Stimulated activated CD8-positive, alpha-beta memory T cell treated with anti-CD3 and anti-CD28 coated beads, Interleukin-7, amount 100 ng/mL, for 24 hours (primary cell): ENCODE data around the gene CEP350.

ENCODE experiments used
- DNase-seq: peaks from one replicate; pipeline ENCODE4 v3.0.0-alpha.2; 2020; ENCODE audit warnings: low read depth

The CEP350 gene

DNA sequence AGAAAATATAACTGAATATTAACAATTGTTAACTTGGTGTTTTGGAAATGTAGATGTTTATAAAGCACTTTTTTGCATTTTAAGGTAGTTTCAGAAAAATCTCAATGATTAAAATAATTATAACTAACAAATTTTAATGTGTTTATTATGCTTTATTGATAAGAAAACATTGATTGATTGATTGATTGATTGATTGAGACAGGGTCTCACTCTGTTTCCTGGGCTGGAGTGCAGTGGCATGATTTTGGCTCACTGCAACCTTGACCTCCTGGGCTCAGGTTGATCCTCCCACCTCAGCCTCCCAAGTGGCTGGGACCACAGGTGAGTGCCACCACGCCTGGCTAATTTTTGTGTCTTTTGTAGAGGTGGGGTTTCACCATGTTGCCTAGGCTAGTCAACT lies 106.4 kb downstream of the CEP350 start:
- DNase-seq: no peak

DNA sequence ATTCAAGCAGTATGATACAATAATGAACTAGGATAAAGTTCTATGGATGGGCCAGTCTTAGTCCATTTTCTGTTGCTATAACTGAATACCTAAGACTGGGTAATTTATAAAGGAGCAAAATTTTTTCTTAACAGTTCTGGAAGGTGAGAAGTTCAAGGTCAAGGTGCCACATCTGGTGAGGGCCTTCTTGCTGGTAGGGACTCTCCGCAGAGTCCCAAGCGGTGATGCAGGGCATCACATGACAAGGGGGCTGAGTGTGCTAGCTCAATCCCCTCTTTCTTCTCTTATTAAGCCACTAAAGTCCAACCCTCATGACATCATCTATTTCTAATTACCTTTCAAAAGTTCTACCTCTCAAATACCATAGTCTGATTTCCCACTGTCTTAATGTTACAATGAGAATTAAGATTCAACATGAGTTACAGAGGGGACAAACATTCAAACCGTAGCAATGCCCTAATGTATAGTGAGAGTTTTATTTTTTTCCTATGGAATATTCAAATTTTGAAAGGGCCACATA lies 107.9 kb downstream of the CEP350 start:
- no peak for DNase-seq

DNA sequence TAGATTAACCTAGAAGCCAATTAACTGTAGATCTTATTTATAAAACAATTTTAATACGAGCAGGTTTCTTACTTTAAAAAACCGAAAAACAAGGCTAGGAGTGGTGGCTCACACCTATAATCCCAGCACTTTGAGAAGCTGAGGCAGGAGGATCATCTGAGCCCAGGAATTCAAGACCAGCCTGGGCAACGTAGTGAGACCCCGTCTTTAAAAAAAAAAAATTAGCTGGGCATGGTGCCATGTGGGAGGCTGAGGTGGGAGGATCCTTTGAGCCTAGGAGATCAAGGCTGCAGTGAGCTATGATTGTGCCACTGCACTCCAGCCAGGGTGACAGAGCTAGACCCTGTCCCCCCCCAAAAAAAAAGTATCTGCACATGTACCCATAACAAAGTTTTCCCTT lies 110.8 kb downstream of the CEP350 start:
- no peak for DNase-seq

DNA sequence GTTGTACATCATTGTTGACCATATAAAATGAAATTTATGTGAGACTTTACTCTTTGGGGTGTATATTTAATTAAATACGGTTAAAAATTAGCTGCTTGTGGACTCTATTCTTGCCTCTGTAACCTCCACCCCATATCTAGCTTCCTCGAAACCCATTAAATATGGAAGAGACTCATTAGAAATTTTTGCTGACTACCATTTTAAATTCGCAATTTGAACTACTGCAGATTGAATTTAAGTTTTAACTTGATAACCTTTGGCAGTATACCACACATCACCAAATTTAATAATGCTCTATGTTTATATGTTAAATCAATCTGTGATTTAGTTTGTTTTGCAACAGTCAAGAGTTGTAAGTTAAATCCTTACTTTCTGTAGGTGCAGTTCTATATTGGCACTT lies 111.5 kb downstream of the CEP350 start:
- no peak for DNase-seq

DNA sequence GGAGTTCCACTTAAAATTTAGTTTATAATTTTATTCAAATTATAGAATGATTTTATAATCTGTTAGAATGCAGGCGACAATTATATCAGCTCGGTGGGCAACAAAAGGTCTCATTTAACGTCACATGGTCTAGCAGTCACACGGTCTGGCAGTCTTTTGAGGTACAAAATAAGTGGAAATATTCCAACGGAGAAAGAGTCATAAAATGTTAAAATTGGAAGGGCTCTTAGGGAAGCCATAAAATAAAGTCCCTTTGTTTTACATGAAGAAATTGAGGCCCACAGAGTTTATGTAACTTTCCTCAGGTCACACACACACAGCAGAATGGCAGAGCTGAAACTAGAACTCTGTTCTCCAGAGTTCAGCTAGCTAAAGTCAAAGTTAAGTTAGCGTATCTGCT lies 115.7 kb downstream of the CEP350 start:
- no peak for DNase-seq

DNA sequence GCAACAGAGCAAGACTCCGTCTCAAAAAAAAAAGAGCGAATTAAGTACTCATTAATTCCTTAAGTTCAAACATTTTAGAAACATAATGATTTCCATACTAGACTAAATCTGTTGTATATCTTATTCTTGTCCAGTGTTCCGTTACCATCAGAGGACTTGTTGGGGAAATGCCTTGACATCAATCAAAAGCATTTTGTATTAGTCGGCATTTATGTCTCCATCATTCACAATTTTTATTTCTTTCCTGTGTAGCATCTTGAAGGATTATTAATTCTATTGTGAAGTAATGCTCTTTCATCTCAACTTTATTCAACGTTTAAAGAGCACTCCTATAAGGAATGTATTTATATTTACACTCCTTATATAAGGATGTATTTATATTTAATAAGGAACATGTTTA lies 117.1 kb downstream of the CEP350 start:
- no peak for DNase-seq

DNA sequence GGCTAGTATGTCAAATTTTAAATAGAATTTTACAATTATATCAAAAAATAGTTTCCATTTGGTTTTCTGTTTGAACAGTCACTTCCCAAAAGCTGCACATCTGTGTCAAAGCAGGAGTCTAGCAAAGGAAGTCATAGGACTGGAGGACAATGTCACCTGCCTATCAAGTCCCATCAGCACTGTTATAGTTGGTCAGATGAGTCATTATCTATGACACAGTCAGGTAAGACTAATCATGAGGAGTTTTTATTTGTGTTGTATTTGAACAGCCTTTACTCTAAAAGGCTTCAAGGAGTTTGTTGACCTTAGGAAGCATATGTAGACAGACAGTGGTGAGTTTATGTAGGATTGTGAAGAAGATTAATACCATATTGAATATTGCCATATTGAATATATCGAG lies 125.8 kb downstream of the CEP350 start:
- DNase-seq: no peak

DNA sequence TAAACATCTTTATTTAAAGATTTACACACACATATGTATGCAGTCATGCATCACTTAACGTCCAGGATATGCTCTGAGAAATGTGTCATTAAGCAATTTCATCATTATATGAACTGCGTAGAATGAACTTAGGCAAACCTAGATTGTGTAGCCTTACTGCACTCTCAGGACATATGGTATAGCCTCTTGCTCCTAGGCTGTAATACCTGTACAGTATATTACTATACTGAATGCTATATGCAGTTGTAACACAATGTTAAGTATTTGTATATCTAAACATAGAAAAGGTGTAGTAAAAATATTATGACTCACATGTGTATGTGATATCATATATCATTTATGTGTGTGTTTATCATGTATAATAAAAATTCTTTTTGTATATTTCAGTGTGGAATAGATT lies 126.9 kb downstream of the CEP350 start:
- no peak for DNase-seq

DNA sequence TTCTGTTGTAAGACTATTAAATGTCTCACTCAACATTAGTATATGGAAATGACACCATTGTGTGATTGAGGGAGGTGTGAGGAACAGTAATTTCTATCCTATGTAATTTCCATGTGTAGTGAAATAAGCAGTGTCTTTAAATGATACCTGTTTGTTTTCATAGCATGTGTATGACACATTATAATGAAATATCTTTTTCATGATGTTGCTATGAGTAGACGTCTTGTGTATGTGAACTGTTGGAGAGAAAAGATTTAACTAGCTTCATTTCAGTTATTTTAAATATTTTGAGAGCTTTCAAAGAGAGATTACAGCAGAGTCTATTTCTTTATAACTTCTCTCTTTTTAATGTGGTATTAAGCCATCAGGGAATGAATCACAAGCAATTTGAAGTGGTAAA lies 128.6 kb downstream of the CEP350 start:
- no peak for DNase-seq

DNA sequence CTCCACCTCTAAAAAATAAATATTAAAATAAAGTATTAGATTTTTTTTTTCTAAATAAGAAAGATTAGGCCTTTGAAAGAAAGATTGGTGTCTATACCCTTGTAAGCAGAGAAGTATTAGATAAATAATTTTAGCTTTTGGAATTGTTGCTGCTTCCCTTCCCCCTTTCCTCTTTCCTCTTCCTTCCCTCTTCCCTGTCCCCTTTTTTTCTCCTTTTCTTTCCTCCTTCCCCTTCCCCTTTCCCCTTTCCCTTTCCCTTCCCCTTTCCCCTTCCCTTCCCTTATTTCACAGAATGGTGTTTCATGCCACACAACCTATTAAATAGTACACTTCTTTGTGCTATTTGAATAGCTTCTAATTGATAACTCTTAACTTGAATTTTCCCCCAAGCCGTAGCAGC lies 130.3 kb downstream of the CEP350 start:
- no peak for DNase-seq

DNA sequence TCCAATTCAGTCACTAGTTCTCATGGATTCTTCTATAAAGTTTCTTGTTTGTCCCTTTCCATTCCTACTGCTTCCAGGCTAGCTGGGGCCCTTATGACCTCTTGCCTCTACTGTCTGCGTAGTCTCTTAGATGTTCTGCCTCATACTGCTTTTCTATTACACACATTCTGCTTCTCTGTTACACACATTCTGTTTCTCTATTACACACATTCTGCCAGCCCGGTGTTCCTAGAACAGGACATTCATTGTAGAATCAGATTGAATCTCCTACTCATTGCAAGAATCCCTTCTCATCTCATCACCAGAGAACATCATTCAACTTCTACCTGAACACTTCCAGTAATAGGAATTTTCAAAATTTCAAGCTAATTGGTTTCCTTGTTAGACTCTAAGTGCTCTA lies 130.7 kb downstream of the CEP350 start:
- DNase-seq: no peak

DNA sequence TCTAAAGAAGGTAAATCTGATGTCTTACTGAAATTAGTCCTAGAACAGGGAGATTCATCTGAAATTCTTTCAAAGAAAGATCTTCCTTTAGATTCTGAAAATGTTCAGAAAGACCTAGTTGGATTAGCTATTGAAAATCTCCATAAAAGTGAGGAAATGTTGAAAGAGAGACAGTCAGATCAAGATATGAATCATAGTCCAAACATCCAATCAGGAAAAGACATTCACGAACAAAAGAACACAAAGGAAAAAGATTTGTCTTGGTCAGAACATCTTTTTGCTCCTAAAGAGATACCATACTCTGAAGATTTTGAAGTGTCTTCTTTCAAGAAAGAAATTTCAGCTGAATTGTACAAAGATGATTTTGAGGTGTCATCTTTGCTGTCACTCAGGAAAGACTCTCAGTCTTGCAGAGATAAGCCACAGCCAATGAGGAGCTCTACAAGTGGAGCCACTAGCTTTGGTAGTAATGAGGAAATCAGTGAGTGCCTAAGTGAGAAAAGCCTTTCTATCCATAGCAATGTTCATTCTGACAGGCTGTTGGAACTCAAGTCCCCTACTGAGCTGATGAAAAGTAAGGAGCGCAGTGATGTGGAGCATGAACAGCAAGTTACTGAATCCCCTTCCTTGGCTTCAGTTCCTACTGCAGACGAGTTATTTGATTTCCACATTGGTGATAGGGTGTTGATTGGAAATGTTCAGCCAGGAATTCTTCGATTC lies 138.5 kb downstream of the CEP350 start:
- no peak for DNase-seq

DNA sequence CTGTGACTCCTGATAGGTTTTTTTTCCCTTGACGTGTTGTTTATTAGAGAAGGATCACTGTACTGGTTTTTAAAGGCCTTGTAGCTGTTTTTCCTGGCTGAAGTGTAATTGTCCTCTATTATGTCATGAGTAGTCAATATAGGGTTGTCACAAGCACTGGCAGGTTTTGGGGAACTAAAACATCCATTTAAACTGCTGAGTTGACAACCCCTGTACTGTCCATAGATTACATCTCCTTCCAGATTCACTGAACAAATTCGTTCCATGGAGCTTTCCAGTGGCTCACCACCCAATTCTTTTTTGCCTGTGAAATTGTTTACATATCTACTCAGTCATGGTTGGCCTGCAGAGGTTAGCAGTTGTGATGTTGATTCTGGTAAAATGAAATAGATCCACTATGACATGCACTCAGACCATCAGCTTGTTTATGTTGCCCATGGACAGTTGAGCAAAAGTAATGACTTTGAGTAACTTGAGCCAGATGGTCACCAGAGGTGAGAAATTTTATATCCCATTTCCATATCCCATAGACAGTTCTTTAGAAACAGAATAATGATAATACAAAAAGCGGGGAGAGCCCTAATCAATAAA lies 140.2 kb downstream of the CEP350 start:
- DNase-seq: no peak

DNA sequence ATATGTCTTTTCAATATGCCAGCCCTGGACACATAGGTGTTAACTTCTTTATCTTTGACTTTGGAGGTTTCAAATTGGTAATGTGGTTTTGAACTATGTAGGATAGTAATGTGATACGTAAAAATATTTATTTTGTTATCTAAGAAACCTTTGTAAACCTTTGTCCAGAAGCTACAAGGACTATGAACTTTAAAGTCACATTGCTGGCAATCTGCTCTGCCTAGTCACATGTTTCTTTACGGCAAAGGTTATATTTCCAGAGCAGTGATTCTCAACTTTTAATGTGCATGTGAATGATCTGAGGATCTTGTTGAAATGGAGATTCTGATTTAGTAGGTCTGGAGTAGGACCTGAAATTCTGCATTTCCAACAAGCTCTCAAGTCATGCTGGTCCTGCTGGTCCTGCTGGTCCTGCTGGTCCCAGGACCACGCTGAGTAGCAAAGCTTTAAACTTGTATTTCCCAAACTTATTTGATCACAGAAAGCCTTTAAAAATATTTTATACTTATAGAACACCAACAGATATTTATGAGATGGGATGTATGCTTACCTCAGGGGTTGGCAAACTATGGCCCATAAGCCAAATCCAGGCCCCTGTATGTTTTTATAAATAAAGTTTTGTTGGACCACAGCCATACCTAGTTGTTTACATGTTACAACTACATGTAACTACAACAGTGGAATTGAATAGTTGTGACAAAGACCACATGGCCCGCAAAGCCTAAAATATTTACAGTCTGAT lies 142.1 kb downstream of the CEP350 start:
- no peak for DNase-seq

DNA sequence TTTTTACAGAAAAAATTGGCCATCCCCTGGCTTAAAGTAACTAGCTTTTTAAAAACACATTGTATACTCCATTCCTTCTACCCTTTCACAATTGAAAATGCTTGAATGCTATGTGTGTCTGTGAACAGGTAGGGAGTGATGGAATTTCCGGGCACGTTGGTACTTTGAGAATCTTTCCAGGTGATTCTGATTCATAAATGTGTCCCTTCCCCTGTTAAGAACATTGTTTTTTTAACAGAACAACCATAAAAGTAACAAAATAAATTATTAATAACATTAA lies 142.7 kb downstream of the CEP350 start:
- no peak for DNase-seq

DNA sequence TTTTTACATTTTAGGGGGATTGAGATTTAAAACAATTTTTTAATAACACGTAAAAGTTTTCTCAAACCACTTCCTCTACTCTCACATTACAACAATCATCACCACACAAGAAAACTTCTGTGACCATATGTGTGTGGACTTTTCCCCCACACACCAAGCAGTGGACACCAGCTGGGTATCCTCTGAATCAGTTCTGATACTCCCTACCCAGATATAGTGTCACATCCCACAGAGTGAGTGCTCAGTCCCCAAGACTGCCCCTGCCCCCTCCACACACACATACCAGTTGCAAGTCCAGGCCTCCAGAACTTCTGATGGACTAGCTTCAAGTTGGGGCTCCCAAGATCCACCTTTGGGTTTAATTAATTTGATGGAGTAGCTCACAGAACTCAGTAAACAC lies 146.8 kb downstream of the CEP350 start:
- DNase-seq: no peak

DNA sequence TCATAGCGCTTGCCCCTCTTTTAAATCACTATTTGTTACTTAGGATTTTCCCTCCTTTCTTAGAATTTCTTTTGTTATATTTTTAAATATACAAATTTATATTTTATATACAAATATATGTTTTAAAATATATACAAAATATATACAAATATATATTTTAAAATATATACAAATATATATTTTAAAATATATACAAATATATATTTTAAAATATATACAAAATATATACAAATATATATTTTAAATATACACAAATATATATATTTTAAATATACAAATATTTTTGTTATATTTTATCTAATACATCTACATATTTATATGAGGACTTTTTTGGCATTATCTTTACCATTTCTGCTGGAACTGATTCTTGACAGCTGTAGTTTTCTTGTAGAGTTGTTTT lies 149.2 kb downstream of the CEP350 start:
- no peak for DNase-seq

DNA sequence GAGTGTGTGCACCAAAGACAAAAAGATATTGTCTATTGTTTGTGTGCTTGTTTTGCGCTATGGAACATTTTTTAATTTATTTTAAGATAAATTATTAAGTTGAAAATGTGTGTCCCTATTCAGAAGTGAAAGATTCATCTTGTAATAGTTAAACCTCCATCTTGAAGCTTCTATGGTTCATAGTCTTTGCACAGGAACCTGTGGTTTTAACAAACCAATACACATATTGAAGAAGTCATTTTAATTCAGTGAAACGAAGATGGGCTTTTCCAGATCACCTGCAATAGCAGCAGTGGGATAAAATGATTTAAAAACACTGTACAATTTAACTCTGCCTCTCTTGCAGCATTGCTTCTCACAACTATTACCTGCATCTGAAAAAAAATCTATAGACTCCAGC lies 157.5 kb downstream of the CEP350 start:
- DNase-seq: no peak

DNA sequence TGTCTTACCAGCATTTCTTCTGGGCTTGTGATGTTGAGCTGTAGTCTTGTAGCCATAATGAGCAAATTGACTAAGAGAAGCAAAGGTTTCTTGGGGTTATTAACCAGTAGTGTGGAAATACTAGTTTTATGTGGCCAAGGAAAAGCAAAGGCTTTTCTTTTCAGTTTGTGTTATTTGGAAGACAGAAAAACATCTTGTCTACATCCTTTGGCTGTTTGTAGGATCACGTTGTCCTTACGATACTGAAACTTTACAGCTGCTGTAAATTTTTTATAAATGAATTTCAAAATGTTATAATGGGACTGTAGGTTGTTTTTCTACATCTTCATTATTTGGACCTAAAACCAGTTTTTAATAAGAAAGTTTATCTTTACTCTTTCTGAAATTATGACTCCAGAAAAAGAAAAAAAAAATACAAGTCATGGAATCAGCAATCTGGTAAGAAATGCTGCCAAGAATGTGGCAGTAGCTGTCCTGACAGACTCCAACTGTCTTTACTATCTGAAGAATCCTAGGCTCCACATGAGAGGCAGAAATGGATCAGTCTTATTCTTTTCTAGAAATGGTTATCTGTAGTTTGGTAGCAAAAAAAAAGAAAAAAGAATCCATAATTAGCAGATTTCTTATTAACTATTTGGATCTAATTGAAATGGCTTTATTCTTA lies 158.5 kb downstream of the CEP350 start:
- no peak for DNase-seq

DNA sequence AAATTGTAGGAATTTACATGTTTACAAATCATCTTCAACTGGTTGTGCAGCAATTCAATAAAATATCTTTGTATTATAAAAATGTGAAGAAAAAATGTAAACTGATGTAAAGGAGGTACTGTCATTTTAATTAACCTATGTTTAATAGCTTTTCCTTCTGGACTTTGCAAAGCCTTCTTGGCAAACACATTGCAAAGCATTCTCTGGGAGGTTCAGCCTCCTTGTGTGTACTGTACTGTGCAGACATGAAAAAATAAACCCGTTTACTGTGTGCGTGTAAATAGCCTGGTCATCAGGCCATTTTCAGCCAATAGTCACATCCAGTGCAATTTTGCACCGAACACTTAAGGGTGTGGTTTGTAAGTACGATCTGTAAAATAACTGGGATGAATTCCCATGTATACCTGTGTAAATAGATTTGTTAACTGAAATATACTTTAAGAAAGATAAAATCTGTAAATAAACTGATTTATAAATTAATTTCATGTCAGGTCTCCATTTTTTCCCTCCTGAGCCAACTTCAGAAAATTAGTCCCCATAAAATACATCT lies 159.9 kb downstream of the CEP350 start:
- DNase-seq: no peak

DNA sequence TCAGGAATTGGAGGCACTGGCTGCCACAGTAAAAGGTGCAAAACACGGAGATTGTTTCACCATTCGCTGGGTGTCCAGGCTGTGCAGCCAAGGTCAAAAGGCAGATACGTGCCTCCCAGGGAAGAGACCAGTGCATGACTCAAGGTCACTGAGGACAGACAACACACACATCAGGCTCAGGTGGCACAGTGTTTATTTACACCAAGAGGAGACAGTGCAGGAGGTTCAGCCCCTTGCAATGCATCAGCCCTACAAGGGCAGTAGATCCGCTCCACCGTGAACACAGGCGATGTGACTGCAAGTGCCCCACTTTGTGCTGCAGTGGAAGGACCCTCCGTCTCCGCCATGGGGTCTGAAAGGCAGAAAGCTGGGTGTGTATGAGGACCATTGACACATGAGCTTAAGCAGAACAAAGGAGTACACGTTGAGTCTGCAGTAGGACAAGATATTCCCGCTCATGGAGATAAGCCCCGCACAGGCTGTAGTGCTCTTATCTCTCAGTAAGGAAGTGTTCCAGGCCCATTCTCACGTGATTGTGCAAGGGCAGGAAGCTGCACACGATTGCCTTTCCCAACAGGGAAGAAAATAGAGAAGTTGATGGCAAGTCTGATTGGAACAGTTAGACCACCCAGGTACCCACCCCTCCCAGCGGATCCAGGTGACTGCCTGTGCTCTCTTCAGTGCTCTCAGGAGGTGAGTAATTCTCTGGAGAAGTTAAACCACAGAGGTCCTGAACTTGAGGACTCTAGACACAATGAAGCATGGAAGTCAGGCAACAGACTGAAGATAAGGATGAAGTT lies 162.6 kb downstream of the CEP350 start:
- DNase-seq: no peak

DNA sequence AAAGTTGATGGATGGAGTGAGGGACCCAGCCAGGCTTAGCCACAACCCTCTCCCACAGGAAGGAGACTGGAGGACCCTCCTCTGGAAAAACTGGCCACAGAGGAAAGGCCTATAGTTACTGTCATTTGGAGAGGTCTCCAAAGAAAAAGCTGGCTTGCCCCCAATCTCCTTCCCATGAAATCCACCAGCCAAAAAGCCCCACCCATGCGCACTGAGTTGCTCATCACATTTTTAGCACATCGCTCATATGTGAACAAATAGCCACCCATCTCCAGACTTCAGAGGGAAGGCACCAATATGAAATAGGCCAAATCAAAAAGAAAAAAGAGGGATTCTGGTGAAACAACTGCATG lies 163.1 kb downstream of the CEP350 start:
- DNase-seq: no peak
